Measurements from ENCODE around the gene LIG3.

The LIG3 gene

GRCh38 chr17:35046245-35046644 lies 65.9 kb downstream of the LIG3 start:
- Histone ChIP-seq H4K20me1 (ENCODE audit: insufficient read depth, low read length) (no peaks in the 10 kb centered on the region), H3K27ac (ENCODE audit: low read length) (no peak overlapping the region), H3K9me3 (ENCODE audit: insufficient read depth, low read length, severe bottlenecking) (no peaks in the 10 kb centered on the region), H3K4me3 (ENCODE audit: low read depth in 1 of 2, low read length in 2 of 2) (no peak overlapping the region), H3K27me3 (ENCODE audit: insufficient read depth, low read length, poor library complexity) (no peaks in the 10 kb centered on the region), H3K79me2 (ENCODE audit: insufficient read depth, low read length) (peaks cover 34% of the 10 kb centered on the region), H3K4me1 (ENCODE audit: insufficient read depth, low read length) (peaks cover 27% of the 10 kb centered on the region), H3K9ac (ENCODE audit: low read depth, low read length) (no peak overlapping the region), H3K4me2 (ENCODE audit: insufficient read depth, low read length) (no peak overlapping the region), H2AFZ (ENCODE audit: low read depth, low read length) (no peak overlapping the region), H3K36me3 (ENCODE audit: insufficient read depth, low read length) (no peaks in the 10 kb centered on the region)
- TF ChIP-seq CTCF (IDR thresholded peaks at IDR 0.05; ENCODE audit: borderline replicate concordance, extremely low read depth, low read length, poor library complexity, severe bottlenecking), result no peak
- no peak for TF ChIP-seq EZH2 (IDR thresholded peaks at IDR 0.05; ENCODE audit: borderline replicate concordance, low read depth, low read length, severe bottlenecking)
- no peak for ATAC-seq (ENCODE audit: insufficient read depth, low read depth)
- DNase-seq, result no peak

- H3K79me2 ChIP-seq (ENCODE audit: insufficient read depth, low read length), result peaks cover 34% of the 10 kb centered on the region
- H3K9me3 ChIP-seq (ENCODE audit: insufficient read depth, low read length, severe bottlenecking), result no peaks in the 10 kb centered on the region
- no peak overlapping the region for H3K9ac ChIP-seq (ENCODE audit: low read depth, low read length)
- no peaks in the 10 kb centered on the region for H4K20me1 ChIP-seq (ENCODE audit: insufficient read depth, low read length)
- no peaks in the 10 kb centered on the region for H3K27me3 ChIP-seq (ENCODE audit: insufficient read depth, low read length, poor library complexity)
- no peak for DNase-seq
- no peak overlapping the region for H3K4me2 ChIP-seq (ENCODE audit: insufficient read depth, low read length)
- no peak for TF ChIP-seq CTCF (IDR thresholded peaks at IDR 0.05; ENCODE audit: borderline replicate concordance, extremely low read depth, low read length, poor library complexity, severe bottlenecking)
- TF ChIP-seq EZH2 (IDR thresholded peaks at IDR 0.05; ENCODE audit: borderline replicate concordance, low read depth, low read length, severe bottlenecking), result no peak
- no peak overlapping the region for H3K27ac ChIP-seq (ENCODE audit: low read length)
- no peak for ATAC-seq (ENCODE audit: insufficient read depth, low read depth)
- H2AFZ ChIP-seq (ENCODE audit: low read depth, low read length), result no peak overlapping the region
- H3K4me1 ChIP-seq (ENCODE audit: insufficient read depth, low read length), result peaks cover 33% of the 10 kb centered on the region
- no peaks in the 10 kb centered on the region for H3K36me3 ChIP-seq (ENCODE audit: insufficient read depth, low read length)
- no peak overlapping the region for H3K4me3 ChIP-seq (ENCODE audit: low read depth in 1 of 2, low read length in 2 of 2)
Observed at GRCh38 chr17:35046740-35047283, 66.5 kb downstream of the LIG3 start.

DNA sequence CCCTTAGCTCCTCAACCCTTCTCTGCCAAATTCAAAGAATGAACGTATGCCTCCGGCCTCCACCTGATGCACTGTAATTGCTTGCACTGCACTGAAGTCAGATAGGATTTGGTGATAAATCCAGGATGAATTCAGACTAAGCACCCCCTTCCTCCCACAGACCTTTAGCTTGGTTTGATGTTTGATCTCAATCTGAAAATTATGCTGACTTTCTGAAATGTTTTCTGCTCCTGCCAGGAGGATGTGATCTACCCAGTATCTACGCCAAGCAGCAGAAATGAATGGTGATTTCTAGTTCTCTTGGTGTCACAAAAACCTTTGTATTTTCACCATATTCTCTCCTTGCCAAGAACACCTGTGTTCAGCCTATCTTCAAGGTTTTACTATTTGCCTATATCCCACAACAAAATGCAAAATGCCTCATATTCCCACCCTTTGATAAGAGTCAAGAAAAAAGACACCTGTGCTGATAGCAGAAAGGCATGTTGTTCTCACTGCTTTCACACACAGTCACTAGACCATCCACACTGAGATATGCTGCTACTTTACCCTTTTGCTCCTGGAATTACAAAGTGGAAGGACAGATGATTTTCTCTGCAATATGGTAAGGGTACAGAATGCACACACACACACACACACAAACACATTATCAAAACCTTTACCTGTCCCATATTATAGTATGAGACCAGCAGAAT lies 68.5 kb downstream of the LIG3 start:
- H3K27me3 ChIP-seq (ENCODE audit: insufficient read depth, low read length, poor library complexity), result no peaks in the 10 kb centered on the region
- DNase-seq, result no peak
- peak overlapping the region; percentile 36 for H3K27ac ChIP-seq (ENCODE audit: low read length)

More for the DNA sequence above, 68.5 kb downstream of the LIG3 start:
- peaks cover 42% of the 10 kb centered on the region for H3K79me2 ChIP-seq (ENCODE audit: insufficient read depth, low read length)
- H3K4me2 ChIP-seq (ENCODE audit: insufficient read depth, low read length), result no peak overlapping the region
- no peaks in the 10 kb centered on the region for H3K36me3 ChIP-seq (ENCODE audit: insufficient read depth, low read length)
- no peak for TF ChIP-seq CTCF (IDR thresholded peaks at IDR 0.05; ENCODE audit: borderline replicate concordance, extremely low read depth, low read length, poor library complexity, severe bottlenecking)
- no peak for TF ChIP-seq EZH2 (IDR thresholded peaks at IDR 0.05; ENCODE audit: borderline replicate concordance, low read depth, low read length, severe bottlenecking)
- no peak overlapping the region for H3K4me3 ChIP-seq (ENCODE audit: low read depth in 1 of 2, low read length in 2 of 2)
- H3K9ac ChIP-seq (ENCODE audit: low read depth, low read length), result no peak overlapping the region
- no peak overlapping the region for H2AFZ ChIP-seq (ENCODE audit: low read depth, low read length)
- ATAC-seq (ENCODE audit: insufficient read depth, low read depth), result no peak
- H3K4me1 ChIP-seq (ENCODE audit: insufficient read depth, low read length), result peaks cover 53% of the 10 kb centered on the region
- H3K9me3 ChIP-seq (ENCODE audit: insufficient read depth, low read length, severe bottlenecking), result no peaks in the 10 kb centered on the region
- H4K20me1 ChIP-seq (ENCODE audit: insufficient read depth, low read length), result no peaks in the 10 kb centered on the region
